Activated CD8-positive, alpha-beta memory T cell treated with anti-CD3 and anti-CD28 coated beads for 24 hours (primary cell): ENCODE results near the gene HSD17B12.

Experiments used
- DNase-seq: peaks from one replicate; pipeline ENCODE4 v3.0.0-alpha.2; 2020

The HSD17B12 gene

DNA sequence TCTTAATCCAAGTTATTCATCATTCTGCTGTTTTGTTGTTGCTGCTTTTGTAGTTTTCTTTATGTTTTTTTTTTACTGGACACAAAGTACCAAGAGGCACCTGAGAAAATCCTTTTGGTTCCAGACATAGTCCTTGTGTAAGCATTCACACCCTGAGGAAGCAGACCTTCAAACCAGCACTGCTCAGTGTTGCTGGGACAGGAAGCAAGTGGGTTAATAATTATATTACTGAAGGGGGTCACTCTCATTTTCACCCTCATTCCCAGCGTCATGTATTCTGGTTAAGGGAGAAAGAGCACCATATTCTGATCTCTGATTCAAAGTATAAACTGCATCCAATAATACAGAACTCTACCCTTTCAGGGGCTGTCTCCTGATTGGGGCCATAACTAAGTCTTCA, 194.2 kb downstream of the HSD17B12 start:
- DNase-seq: no peak

DNA sequence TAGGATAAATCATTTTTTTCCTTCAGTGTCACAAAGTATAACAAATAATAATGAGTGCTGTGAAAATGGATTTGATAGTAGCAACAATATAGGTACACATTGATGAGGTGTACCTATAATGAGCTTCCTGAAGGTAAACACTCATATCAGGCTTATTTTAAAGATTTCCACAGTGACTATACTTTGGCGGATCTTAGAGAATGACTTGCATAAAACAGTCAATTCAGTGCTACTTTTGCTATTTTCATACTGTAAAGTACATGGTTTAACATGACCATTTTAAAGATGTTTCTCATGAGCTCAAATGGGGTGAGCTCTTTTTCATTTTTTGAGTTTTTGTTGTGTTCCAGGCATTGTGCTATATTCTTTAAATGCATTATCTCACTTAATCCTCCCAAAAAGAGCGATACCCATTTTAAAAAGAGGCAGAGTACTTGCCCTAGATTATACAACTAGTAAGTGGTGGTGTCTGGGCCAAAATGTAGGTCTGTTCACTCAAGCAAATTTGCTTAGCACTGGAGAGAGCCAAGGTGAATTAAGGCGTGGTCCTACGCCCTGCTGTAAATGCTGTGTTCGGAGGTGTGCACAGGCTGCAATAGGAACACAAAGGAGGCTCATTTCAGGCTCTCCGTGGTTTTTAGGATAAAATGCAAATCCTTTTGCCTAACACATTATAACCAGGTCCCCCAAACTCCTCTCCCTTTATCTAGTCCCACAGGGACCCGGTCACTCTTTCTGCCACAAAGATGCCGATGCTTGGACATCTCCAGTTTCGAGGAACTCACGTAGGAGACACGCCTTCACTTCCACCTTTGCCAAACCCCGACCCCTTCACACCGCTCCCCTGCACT, 199.5 kb downstream of the HSD17B12 start:
- no peak for DNase-seq

DNA sequence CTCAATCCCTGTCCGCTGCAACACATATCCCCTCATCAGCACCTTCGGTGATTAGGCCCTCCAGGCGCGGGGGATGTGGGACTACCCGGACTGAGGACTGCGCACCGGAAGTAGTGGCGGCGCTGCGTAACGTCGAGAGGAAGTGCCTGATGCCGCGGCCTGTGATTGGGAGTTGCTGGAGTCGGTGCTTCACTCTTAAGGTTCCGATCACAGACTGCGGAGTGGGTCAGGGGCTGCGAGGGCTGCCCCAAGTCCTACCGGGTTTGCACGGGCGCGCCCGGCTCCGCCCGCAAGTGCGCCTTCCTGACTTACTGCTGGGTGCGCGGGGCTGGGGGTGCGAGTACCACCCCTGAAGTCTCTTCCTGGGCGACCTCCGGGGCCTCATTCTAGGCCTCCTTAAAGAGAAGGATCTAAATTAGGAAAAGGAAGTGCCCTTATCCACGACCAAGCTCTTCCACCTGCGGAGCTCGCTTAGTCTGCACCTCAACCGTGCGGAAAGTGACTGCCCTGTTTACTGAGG, 200.2 kb downstream of the HSD17B12 start, which contains the start of gene ALKBH3:
TSS of gene ALKBH3 (plus strand) at position 192 of the 520 bp plus-strand sequence. CDS start 1,822 bp downstream, outside the sequence.
- DNase-seq: peak; percentile 96

DNA sequence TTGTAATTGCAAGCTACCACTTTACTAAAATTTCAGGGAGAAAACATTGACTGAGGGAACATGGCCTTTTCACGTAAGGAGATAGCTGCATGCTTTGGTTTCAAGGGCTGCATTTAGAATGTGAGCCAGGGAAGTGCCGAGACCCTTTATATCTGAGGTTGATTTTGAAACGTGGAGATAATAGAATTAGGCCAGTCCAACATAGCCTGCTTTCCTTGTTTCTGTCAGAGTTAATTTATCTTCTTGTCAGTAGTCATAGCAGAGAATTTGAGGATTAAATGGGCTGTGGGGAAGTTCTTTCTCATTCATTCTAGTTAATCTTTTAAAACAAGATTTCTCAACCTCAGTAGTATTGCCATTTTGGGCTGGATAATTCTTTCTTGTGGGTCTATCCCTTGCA, 212.3 kb downstream of the HSD17B12 start:
- DNase-seq: no peak

DNA sequence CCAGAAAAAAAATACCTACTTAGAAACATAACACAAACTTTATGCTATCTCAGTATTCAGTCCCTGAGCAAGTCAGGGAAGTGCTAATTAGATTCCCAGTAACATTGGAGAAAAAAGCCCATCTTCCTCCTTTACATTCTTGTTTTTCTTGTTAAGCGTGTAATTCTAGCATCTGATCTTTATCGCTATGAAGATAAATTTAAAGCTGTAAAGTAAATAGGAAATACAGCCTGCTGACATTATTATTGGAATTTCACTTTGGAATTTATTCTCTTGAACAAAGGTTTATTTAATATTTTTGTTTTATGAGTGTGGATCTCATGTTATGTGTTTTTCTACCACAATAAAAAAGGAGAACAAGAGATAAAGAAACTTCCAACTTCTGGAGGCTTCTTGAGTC, 214.0 kb downstream of the HSD17B12 start:
- DNase-seq: no peak

DNA sequence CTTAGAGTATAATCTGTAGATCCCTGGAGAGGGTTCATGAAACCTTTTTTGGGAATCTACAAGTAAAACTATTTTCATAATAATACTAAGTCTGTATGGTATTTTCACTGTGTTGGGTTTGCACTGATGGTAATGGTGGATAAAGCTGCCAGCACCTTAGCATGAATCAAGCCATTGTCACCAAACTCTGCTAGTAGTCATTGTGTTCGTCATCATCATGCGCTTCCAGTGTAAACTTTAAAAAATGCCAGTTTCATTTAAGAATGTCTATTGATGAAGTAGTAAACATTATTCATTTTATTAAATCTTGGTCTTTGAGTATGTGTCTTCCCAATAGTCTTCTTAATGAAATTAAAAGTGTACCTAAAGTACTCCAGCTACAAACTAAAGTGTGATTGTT, 215.1 kb downstream of the HSD17B12 start:
- no peak for DNase-seq

DNA sequence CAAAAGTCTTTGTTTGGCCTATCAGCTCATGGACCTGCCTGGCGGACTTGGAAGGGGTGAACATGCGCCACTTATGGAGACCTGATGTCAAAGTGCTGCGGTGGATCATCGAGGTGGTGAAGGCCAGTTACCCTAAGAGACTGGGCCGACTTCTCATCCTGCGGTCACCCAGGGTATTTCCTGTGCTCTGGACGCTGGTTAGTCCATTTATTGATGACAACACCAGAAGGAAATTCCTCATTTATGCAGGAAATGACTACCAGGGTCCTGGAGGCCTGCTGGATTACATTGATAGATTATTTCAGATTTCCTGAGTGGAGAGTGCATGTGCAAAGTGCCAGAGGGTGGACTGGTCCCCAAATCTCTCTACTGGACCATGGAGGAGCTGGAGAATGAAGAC, 218.0 kb downstream of the HSD17B12 start:
- no peak for DNase-seq

DNA sequence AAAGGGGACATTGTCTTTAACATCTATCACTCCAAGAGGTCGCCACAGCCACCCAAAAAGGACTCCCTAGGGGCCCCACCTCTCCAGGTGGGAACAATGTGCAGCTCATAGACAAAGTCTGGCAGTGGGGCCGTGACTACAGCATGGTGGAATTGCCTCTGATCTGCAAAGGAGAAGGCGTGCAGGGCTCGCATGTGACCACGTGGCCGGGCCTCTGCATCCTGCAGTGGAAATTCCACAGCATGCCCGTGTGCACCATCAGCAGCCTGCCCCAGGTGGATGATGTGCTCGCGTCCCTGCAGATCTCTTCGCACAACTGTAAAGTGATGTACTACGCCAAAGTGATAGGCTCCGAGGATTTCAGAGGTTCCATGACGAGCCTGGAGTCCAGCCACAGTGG, 218.6 kb downstream of the HSD17B12 start:
- DNase-seq: no peak

DNA sequence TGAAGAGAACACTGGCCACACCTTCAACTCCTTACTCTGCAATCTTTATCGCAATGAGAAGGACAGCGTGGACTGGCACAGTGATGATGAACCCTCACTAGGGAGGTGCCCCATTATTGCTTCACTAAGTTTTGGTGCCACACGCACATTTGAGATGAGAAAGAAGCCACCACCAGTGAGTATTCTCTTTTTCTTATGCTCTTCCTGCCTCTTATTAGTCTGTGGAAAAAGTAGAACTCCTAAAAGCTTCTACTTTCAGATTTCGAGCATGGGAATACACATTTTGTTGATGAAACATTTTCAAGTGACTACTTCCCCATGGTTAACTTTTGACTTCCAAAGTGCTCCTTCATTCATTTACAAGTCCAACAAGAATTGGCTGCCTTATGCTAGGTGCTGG, 221.0 kb downstream of the HSD17B12 start:
- DNase-seq: no peak

DNA sequence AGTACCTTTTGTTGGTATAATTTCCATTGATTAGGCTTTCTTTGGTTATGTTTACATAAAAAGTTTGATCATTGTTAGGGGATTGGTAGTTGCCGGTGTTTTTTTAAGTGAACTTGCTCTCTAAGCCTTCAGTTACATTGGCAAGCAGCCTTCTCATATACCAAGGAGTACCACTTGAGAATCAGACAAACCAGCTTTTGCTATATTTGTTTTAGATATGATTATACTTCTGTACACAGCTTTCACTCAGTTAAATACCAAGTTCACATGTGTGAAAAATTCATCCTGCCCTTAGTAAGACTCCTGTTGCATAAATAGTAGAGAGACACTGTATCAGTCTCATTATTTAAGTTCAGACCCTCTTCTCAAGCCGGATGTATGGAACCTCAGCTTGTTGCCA, 222.5 kb downstream of the HSD17B12 start:
- no peak for DNase-seq

DNA sequence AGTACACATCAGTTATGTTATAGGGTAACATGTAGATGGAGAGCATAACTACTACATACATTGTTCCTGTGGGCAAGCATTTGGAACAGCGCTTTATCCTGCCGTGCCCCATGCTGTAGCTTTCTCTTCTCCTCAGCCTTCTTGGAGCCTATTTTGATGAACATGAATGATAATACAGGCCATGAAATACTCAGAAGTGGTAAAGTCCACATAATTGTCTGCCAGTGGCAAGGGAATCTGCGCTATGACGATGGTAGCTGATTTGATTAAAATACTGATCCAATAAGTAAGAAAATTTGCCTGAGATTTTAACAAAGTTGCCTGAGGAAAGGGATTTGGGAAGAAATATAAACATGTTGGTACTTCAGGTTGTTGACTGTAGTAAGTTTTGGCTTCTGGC, 223.4 kb downstream of the HSD17B12 start:
- no peak for DNase-seq

DNA sequence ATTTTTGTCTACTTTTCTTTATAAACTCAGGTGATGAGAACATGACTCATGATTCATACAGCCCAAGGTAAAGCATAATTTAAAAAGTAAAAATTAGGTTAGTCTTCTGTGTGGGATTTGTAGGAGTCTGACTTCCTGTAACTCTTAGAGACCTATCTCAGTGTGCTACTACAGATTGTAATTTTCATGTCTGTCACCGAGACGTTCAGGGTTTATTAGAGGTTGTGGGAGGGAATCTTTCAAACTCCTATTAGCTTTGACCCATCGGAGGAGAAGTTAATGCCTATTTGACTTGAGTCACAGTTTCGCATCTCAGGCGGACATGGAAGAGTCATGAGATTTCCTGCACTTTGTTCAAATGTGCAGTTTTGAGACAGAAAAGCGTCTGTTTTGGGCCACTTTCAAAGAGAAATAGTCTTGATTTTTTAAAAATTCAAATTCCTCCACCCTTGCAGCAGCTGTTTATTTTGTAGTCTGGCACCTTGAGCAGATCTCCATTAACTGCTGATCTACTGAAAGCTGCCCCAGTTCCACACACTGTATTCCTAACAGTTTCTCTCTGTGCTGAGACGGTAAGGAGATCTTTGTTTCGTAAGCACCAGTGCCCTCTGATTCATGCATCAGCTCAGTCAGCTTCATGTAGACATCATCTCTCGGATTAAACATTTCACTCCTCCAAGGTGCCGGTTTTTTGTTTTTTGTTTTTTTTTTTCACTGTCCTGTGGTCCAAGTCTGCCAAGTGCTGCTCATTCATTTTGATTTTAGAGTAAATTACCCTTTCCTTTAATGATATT, 224.4 kb downstream of the HSD17B12 start:
- DNase-seq: no peak

DNA sequence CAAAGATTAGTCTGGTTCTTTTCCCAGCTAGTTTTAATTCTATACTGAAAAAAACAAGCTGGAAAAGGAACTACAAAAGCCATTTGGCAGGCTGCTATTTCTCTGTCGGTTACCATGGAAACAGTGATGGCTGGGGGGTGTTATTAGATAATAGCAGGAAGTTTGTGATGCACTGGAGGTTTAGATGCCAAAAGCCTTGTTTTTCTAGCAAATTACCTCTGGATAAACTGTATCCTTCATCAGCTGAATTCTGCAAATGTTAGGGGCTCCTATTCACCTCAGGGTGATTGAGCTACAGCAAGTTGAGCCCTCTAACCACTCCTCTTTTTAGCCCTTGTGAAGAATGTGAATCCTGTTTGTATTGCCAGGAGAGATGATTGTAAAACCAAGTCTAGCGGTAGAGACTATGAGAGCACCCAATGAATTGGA, 225.3 kb downstream of the HSD17B12 start:
- no peak for DNase-seq
